GM21526 (cell line): ENCODE results near the gene DRC7.
A peak's percentile ranks its signal among the peaks of the same experiment; 100 is the strongest.

Experiments used
- ATAC-seq: cut with Tn5 transposase; IDR thresholded peaks from one replicate; pipeline ENCODE4 v1.9.1; 2021; ENCODE audit warnings: moderate library complexity; ENCODE audit not compliant: unreplicated experiment, low FRiP score

DRC7 gene

DNA sequence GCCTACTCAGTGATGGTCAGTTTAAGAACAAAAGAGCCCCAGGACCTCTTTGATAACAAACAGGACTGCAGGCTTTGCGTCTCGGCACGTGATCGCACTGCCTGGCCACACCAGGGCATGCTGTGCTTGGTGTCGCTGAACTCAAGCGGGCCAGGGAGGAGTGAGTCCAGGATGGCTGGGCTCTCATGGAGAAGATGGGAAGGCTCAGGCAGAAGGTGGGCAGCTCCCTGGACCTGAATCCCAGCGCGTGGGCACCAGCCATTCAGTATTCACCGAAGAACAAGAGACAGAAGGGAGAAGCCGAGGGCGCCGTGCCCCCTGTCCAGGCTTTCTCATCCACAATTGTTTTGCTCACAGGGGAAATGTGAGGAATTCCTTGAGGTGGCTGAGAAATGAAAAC is 52.9 kb downstream of the DRC7 start:
- no peak for ATAC-seq

- no peak for ATAC-seq
These were observed 53.4 kb downstream of the DRC7 start for GRCh38 chr16:57747996-57748395.

GRCh38 chr16:57748596-57748995 is 54.0 kb downstream of the DRC7 start:
- ATAC-seq, result no peak

DNA sequence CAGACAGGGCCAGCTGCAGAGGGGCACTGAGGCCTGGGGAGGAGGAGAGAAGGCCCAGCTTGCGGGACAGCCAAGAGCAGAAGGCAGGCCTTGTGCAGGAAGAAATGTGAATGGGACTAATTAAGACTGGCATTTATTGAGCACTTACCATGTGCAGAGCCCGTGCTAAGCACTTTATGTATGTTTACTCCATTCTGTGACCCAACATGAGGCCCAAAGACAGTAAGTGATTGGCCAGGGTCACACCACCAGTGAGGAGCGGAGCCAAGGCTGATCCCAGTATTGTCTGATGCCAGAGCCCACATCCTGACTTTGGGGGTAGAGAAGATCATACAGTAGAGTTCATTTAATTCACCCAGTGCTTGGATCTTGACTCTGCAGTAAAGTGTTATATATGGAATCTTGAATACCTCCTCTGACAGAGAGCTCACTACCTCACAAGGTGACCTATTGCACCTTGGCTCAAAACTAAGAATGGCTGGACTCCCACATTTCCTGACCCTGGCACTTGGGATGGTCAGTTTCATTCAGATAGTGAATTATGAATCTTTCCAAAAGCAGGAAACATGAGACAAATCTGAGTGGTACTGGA is 54.6 kb downstream of the DRC7 start:
- no peak for ATAC-seq

GRCh38 chr16:57749856-57750452 is 55.3 kb downstream of the DRC7 start:
- no peak for ATAC-seq

DNA sequence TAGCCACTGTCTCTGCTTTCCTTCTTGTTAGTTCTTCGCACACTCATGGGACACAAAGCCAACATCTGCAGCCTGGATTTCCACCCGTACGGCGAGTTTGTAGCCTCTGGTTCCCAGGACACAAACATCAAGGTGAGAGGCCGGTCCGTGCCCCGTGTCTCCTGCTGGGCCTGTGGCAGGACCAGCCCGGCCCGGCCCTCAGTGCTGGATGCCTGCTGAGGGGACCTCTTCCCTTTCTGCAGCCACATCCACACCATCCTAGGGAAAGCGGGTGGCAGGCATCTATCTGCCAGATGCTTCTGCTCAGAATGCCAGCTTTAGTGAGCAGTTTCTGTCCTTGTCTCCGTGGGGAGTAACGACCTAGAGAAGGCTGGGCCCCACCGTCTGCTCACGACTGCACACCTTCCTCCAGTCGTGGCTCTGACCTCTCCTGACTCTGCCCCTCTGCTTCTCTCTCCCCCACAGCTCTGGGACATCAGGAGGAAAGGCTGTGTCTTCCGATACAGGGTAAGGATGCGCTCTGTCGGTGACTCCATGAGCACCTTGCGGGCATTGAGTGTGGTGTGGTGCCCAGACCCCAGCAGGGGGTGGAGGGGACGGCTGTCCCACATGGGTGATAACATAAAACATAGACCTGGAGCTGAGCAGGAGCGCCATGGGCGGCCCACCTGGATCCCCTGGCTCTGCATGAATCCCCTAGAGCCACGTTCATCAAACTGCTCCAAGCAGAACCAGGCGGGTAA is 56.4 kb downstream of the DRC7 start:
- ATAC-seq, result no peak

DNA sequence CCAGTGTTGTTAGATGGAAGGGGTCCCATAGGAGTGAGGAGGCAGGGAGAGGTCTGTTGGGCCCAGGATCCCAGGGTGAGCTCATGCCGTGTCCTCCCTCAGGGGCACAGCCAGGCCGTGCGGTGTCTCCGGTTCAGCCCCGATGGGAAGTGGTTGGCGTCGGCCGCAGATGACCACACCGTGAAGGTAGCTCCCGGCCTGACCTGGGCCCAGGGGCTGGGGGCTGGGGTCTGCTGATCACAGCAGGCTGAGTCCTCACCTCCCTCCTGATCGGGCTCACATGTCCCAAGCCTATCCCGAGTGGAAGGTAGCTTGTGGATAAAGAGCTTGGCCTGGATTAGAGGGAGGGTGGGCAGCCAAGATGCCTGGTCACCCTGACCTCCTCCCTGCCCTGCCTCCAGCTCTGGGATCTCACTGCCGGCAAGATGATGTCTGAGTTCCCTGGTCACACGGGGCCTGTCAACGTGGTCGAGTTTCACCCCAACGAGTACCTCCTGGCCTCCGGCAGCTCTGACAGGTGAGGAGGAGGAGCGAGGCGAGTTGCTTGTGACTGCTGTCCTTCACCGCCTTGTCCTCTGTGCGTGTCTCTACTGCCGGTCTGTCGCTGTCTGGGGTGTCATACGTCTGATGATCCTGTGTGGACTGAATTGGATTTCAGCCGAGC is 57.1 kb downstream of the DRC7 start:
- no peak for ATAC-seq

DNA sequence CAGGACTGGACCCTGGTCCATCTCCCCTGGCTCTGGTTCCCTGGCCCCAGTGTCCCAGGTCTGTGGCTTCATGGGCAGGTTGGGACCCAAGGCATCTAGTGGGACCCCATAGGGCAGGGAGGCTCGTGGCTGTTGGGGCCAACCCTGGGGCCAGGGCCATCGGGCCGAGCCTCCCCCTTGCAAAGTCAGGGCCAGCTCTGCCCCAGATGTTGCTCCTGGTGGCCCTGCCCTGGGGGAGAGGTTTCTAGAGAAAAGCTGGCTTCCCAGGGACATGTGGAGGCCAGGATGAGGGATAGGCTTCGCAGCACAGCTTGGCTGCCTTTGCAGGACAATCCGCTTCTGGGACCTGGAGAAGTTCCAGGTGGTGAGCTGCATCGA is 57.6 kb downstream of the DRC7 start:
- no peak for ATAC-seq

GRCh38 chr16:57752581-57753447 is 58.2 kb downstream of the DRC7 start:
- no peak for ATAC-seq

DNA sequence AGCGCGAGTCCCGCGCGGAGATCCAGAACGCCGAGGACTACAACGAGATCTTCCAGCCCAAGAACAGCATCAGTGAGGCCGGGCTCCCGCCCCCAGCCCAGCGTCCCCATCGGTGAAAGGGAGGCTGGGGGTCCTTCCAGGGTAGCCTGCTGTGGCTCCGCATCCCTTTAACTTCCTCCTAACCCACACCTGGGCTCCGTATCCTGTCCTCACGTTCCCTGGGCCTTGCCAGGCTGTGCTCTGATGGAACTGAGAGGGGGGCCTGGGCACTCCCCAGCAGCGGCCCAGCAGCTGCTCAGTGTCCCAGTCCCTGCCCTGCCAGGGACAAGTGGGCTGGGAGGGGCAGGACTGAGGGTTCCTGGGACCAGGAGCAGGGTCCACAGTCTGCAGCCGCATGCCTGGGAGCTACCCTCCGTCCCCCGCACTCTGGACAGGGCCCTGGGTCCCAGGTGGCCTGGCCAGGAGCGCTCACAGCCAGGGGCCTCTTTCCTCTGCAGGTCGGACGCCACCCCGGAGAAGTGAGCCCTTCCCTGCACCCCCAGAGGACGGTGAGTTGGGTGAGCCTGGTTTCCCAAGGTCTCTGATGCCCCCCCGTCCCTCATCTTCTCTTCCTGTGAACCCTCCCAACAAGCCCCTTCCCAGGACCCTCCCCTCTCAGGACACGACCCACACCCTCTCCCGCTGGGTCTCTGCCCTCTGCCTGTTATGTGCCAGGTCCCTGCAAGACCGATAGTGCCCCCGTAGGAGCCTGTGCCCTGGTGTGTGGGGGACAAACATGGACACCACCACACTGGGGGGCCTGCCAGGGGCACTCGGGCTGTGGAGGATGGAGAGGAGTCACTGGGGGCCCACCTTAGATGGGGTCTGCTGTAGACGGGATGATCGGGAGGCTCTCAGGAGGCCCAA is 59.1 kb downstream of the DRC7 start:
- no peak for ATAC-seq

DNA sequence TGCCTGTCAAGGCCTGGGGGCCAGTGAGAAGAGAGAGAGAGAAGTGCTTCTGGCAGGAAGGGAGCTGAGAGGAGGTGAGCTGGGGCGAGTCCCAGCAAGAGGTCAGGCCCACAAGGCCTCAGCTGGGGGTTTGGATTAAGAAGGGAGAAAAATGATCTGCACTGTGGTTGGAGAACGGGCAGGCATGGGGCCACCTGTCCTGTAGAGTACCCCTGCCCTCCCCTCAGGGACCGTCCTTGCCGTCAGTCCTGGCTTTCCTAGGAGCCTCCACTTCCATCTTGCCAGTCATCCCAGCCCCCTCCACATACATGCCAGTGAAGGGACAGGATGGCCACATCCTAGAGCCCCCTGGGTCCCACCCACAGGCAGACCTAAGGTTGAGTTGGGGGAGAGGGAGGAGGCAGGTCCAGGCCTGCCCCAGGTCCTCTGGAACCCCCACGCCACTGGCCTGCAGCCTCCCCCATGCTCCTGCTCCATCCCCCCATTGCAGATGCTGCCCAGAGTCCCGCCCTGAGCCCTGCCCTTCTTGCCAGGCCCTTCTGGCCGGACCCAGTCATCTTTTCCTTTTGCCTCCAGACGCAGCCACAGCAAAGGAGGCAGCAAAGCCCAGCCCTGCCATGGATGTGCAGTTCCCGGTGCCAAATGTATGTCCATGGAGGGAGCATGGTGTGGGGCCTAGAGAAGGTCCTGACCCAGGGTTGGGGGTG is 59.9 kb downstream of the DRC7 start:
- ATAC-seq, result no peak

GRCh38 chr16:57755061-57755684 is 60.6 kb downstream of the DRC7 start:
- ATAC-seq, result no peak

DNA sequence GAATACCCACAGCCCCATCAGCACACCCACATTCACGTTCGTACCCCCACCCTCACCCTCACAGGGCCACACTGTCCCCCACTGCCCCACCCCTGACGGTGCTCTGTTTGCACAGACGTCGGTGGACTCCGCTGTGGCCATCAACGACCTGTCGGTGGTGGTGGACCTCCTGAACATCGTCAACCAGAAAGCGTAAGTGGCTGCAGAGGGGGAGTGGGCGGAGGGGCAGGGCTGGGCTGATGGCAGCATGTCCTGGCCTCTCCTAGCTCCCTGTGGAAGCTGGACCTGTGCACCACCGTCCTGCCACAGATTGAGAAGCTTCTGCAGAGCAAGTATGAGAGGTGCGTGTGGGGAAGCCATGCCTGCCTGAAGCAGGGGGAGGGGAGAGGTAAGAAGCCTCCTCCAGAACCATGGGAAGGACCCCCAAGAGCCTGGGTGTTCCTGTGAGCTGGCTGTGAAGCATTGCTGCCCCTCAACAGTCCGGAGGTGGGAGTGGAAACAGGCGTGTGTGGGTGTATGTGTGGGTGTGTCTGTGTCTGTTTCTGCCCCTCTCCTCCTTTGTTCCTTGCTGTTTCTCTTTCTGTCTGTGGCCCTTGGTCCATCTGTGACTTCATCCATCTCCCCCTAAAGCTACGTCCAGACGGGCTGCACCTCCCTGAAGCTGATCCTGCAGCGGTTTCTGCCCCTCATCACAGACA is 61.3 kb downstream of the DRC7 start:
- no peak for ATAC-seq

DNA sequence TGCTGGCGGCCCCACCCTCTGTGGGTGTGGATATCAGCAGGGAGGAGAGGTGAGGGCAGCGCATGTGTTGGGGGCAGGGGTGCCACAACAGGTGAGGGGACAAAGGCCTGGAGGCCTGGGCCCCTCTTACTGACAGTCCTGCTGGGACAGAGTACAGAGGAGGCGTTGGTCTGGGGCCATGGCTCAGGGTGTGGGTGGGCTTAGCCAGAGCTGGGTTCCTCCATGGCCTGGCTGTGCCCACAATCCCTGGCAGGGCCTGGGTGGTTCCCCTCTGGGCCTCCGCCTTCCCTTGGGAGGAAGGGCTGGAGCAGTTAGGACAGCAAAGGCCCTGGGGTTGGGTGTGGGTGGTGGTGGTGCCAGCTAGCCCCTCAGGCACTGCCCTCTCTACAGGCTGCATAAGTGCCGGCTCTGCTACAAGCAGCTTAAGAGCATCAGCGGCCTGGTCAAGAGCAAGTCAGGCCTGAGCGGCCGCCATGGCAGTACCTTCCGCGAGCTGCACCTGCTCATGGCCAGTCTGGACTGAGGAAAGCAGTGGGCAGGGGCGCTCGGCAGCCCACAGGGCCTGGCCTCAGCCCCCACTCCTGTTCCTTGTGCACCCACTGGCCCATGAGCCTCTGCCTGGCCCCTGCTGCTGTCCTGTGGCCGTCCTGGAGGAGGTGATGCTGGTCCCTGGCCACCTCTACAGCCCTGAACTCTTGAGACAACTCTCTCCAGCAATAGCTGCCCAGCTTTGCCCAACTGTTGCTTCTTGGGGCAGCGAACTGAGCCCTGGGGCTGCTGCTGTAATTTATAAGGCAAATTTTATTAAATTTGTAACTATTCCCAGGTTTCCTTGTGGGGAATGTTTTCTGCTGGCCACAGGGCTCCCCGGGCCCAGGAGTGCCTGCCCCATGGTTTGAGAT is 62.1 kb downstream of the DRC7 start:
- ATAC-seq, result no peak

DNA sequence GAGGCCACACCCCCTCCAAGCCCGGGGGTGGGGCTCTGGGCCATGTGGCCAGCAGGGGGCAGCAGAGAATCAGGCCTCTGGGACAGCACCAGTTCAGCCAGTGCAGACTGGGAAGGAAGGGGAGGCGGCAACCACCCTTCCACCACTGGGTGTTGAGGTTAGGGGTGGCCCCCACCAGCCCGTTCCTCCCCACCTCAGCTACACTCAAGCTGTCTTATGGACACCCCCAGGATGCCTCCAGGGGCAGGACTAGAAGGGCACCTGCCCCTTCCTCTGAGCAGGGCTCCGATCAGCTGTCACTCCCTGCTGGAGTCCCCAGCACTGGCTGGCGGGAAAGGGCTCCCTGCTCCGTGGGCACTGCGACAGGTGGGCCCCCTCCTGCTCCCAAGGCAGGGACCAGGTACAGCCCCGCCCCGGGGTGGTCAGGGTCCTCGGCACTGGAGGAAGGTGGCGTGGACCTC is 62.8 kb downstream of the DRC7 start:
- peak; percentile 74 for ATAC-seq

DNA sequence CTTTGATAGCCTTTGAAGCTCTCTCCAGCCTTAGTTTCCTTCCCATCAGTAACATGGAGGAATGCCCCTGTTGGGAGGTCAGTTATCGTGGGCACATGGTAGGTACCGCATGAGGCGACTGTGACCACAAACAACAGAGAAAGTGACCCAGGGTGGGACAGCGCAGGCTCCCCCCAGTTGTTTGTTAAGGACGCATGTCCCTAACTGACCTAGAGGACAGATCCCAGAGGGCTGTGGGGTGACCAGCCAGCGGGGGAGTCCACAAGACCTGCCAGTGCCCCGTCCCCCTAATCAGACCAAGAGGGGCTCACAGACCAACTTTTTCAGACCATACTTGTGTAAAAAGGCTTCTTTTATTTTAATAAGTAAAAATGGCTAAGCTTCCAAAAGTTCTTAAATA is 63.3 kb downstream of the DRC7 start:
- no peak for ATAC-seq
